IMR-90 (cell line): ENCODE data around the gene KYAT1.

ENCODE experiments used
- CTCF ChIP-seq: conservative IDR thresholded peaks from 2 replicates; pipeline ENCODE4 v1.5.1; 2012; ENCODE audit warnings: mild to moderate bottlenecking, low read depth, low read length, improper control_type of control experiment
- MXI1 ChIP-seq: IDR thresholded peaks from 2 replicates; pipeline ENCODE4 v1.6.1; 2012; ENCODE audit warnings: low read depth, mild to moderate bottlenecking, low read length, moderate library complexity, borderline replicate concordance
- POLR2A ChIP-seq: IDR thresholded peaks from 2 replicates; pipeline ENCODE4 v1.6.1; 2012; ENCODE audit warnings: mild to moderate bottlenecking, low read depth, low read length
- RCOR1 ChIP-seq: IDR thresholded peaks from 2 replicates; pipeline ENCODE4 v1.6.1; 2012; ENCODE audit warnings: mild to moderate bottlenecking, low read length, improper control_type of control experiment; ENCODE audit not compliant: insufficient replicate concordance
- SMC3 ChIP-seq: fragments of 150-350 bp; IDR thresholded peaks from 2 replicates; pipeline ENCODE4 v1.6.1; 2016; ENCODE audit warnings: low read depth, mild to moderate bottlenecking, antibody characterized with exemption, low read length, moderate library complexity

GRCh38 chr9:128929560-128929959 lies 47.8 kb upstream of the KYAT1 start:
- TF ChIP-seq POLR2A (no peak), RCOR1 (no peak), CTCF (no peak), MXI1 (no peak), SMC3 (no peak)
